ENCODE measurements around the gene KLHDC7B. TPM values are rescaled to one million over a fixed set of nuclear protein-coding genes. Genes with fewer than 3 reads are reported as not detected.
A peak's percentile ranks its signal among the peaks of the same experiment; 100 is the strongest.

KLHDC7B gene
- total RNA-seq, 5 donors from 2014 or later (not counting 1 experiment from before 2014, with no cell fraction given) = 3.7 to 6.7 (median 5.4) TPM

DNA sequence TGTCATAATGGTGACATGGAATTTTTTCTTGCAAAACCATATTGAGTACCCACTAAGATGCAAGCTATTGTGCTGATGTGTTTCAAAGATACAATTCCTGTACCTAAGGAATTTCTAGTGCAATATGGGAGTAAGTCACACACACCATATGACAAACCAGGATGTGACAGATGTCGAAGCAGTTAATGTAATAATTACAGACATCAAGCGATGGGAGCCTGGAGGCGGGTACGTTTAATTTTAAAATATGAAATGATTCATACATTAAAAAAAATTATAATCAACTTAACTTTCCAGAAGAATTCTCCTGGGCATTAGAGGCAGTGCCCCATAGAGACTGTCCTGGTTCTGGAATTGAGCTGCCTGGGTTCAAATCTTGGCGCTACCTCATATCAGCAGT lies 11.0 kb downstream of the KLHDC7B start:
- Mint-ChIP-seq H3K4me3 (no peak overlapping the region), H3K9me3 (no peaks in the 10 kb centered on the region)

GRCh38 chr22:50560034-50560433 lies 14.3 kb downstream of the KLHDC7B start:
- ChIA-PET CTCF (interaction anchor here in 1 of 2 donors (1.4 kb wide), 1 partner anchor 9 kb away, joined by 3 read pairs; no protein-coding TSS in a partner anchor), POLR2A (interaction anchor here in 1 of 2 donors (0.7 kb wide), 1 partner anchor 20 kb away, joined by 3 read pairs; no protein-coding TSS in a partner anchor)
- Mint-ChIP-seq H3K4me3 (no peak overlapping the region), H3K4me1 (peaks cover 17 to 20% (median 17%) of the 10 kb centered on the region in 3 donors), H3K36me3 (no peaks in the 10 kb centered on the region), H3K9me3 (no peaks in the 10 kb centered on the region), H3K27me3 (no peaks in the 10 kb centered on the region), H3K27ac (no peak overlapping the region)
- no peak for DNase-seq
- 79% methylated on average over 2 of the region's 3 CpGs for whole genome bisulfite sequencing (ENCODE audit: insufficient coverage)
- Histone ChIP-seq H3K27ac (ENCODE audit: low read length) (no peak overlapping the region), H3K27me3 (replicated peaks in 1 of 2; ENCODE audit: control insufficient read depth in 2 of 2, extremely low read depth in 1 of 2, insufficient read depth in 2 of 2, low read length in 1 of 2) (peaks cover 0 to 3% of the 10 kb centered on the region in 2 experiments), H3K4me1 (ENCODE audit: control insufficient read depth in 1 of 2, extremely low read depth in 1 of 2, insufficient read depth in 2 of 2, low read length in 2 of 2) (peaks cover 0 to 17% of the 10 kb centered on the region in 2 experiments), H3K4me3 (ENCODE audit: control insufficient read depth in 1 of 2, extremely low read depth in 1 of 2, low read length in 1 of 2) (no peak overlapping the region), H3K36me3 (ENCODE audit: control insufficient read depth in 2 of 2, extremely low read depth in 1 of 2, insufficient read depth in 1 of 2, low read length in 1 of 2) (no peaks in the 10 kb centered on the region), H3K9me3 (no peaks in the 10 kb centered on the region)
- no peak for ATAC-seq (replicated peaks in 1 of 4)

More for the DNA sequence above, 11.0 kb downstream of the KLHDC7B start:
- ChIA-PET POLR2A (no interaction called here), CTCF (interaction anchor here in 1 of 2 donors (0.6 kb wide), 2 partner anchors 139 to 181 kb away, joined by 3 read pairs; no protein-coding TSS in a partner anchor)
- H3K4me1 ChIP-seq (ENCODE audit: control insufficient read depth in 1 of 2, extremely low read depth in 1 of 2, insufficient read depth in 2 of 2, low read length in 2 of 2) = peaks cover 0 to 3% of the 10 kb centered on the region in 2 experiments
- H3K9me3 ChIP-seq = no peaks in the 10 kb centered on the region
- no peak overlapping the region for H3K4me3 ChIP-seq (ENCODE audit: control insufficient read depth in 1 of 2, extremely low read depth in 1 of 2, low read length in 1 of 2)
- Mint-ChIP-seq H3K27me3 (no peaks in the 10 kb centered on the region), H3K27ac (no peak overlapping the region), H3K36me3 (no peaks in the 10 kb centered on the region), H3K4me1 (peaks cover 4 to 6% (median 5%) of the 10 kb centered on the region in 3 donors)
- DNase-seq (no peak), ATAC-seq (replicated peaks in 1 of 4) (no peak)
- H3K36me3 ChIP-seq (ENCODE audit: control insufficient read depth in 2 of 2, extremely low read depth in 1 of 2, insufficient read depth in 1 of 2, low read length in 1 of 2) = no peaks in the 10 kb centered on the region
- peaks cover 0 to 3% of the 10 kb centered on the region in 2 experiments for H3K27me3 ChIP-seq (replicated peaks in 1 of 2; ENCODE audit: control insufficient read depth in 2 of 2, extremely low read depth in 1 of 2, insufficient read depth in 2 of 2, low read length in 1 of 2)
- no peak overlapping the region for H3K27ac ChIP-seq (ENCODE audit: low read length)
- WGBS (ENCODE audit: insufficient coverage) = no CpG with 5 or more reads among the region's 5 CpGs

GRCh38 chr22:50561401-50562358 lies 16.0 kb downstream of the KLHDC7B start:
- peak in 4 of 35 experiments; percentile 31 to 49 (median 37) for DNase-seq
- no peak for ATAC-seq (replicated peaks in 1 of 4)
- Histone ChIP-seq H3K9me3 (no peaks in the 10 kb centered on the region), H3K36me3 (ENCODE audit: control insufficient read depth in 2 of 2, extremely low read depth in 1 of 2, insufficient read depth in 1 of 2, low read length in 1 of 2) (no peaks in the 10 kb centered on the region), H3K27ac (ENCODE audit: low read length) (no peak overlapping the region), H3K4me3 (ENCODE audit: control insufficient read depth in 1 of 2, extremely low read depth in 1 of 2, low read length in 1 of 2) (no peak overlapping the region), H3K4me1 (ENCODE audit: control insufficient read depth in 1 of 2, extremely low read depth in 1 of 2, insufficient read depth in 2 of 2, low read length in 2 of 2) (peaks cover 0 to 17% of the 10 kb centered on the region in 2 experiments), H3K27me3 (replicated peaks in 1 of 2; ENCODE audit: control insufficient read depth in 2 of 2, extremely low read depth in 1 of 2, insufficient read depth in 2 of 2, low read length in 1 of 2) (peaks cover 0 to 5% of the 10 kb centered on the region in 2 experiments)
- 71% methylated on average over 14 of the region's 34 CpGs for WGBS (ENCODE audit: insufficient coverage)
- ChIA-PET CTCF (no interaction called here), POLR2A (interaction anchor here in 1 of 2 donors (0.6 kb wide), 1 partner anchor 736 kb away, joined by 4 read pairs; no protein-coding TSS in a partner anchor)
- Mint-ChIP-seq H3K4me3 (peak overlapping the region in 2 of 3 donors; percentile 64 to 69), H3K9me3 (no peaks in the 10 kb centered on the region), H3K36me3 (no peaks in the 10 kb centered on the region), H3K4me1 (peaks cover 17 to 20% (median 17%) of the 10 kb centered on the region in 3 donors), H3K27me3 (no peaks in the 10 kb centered on the region), H3K27ac (peak overlapping the region; percentile 71 to 84)

GRCh38 chr22:50562523-50563412 lies 17.1 kb downstream of the KLHDC7B start, which contains the start of gene SYCE3:
Gene SYCE3, minus strand, starts transcription at chr22:50562919. Its CDS starts 6,514 bp downstream, at chr22:50556405.
- Mint-ChIP-seq H3K4me1 (peaks cover 17 to 20% (median 17%) of the 10 kb centered on the region in 3 donors), H3K27ac (peak within 1 kb of the TSS; percentile 88 to 89), H3K27me3 (no peaks in the 10 kb centered on the region), H3K4me3 (peak within 1 kb of the TSS; percentile 90 to 93 (median 90)), H3K9me3 (no peaks in the 10 kb centered on the region), H3K36me3 (no peaks in the 10 kb centered on the region)
- H3K27me3 ChIP-seq (replicated peaks in 1 of 2; ENCODE audit: control insufficient read depth in 2 of 2, extremely low read depth in 1 of 2, insufficient read depth in 2 of 2, low read length in 1 of 2) = peaks cover 0 to 5% of the 10 kb centered on the region in 2 experiments
- no peaks in the 10 kb centered on the region for H3K9me3 ChIP-seq
- peak within 1 kb of the TSS; percentile 81 to 83 for H3K4me3 ChIP-seq (ENCODE audit: control insufficient read depth in 1 of 2, extremely low read depth in 1 of 2, low read length in 1 of 2)
- ATAC-seq (replicated peaks in 1 of 4) (peak; percentile 93 to 98 (median 95)), DNase-seq (peak; percentile 89 to 98 (median 96))
- POLR2A ChIA-PET = interaction anchor here in 1 of 2 donors (0.5 to 1.2 kb wide), 4 partner anchors 14 to 57 kb away, joined by 4 to 7 read pairs (median 4); partner anchors contain the start of gene NCAPH2
- WGBS (ENCODE audit: insufficient coverage) = 2% methylated on average over 50 of the region's 61 CpGs
- H3K27ac ChIP-seq (ENCODE audit: low read length) = peak within 1 kb of the TSS; percentile 52
- CTCF ChIA-PET = interaction anchor here in 1 of 2 donors (0.5 to 2.3 kb wide), 10 partner anchors 15 to 229 kb away, joined by 3 to 15 read pairs (median 4); partner anchors contain the start of genes LMF2 and SCO2
- peaks cover 0 to 17% of the 10 kb centered on the region in 2 experiments for H3K4me1 ChIP-seq (ENCODE audit: control insufficient read depth in 1 of 2, extremely low read depth in 1 of 2, insufficient read depth in 2 of 2, low read length in 2 of 2)
- H3K36me3 ChIP-seq (ENCODE audit: control insufficient read depth in 2 of 2, extremely low read depth in 1 of 2, insufficient read depth in 1 of 2, low read length in 1 of 2) = no peaks in the 10 kb centered on the region

GRCh38 chr22:50563413-50564160 lies 17.9 kb downstream of the KLHDC7B start:
- H3K27me3 ChIP-seq (replicated peaks in 1 of 2; ENCODE audit: control insufficient read depth in 2 of 2, extremely low read depth in 1 of 2, insufficient read depth in 2 of 2, low read length in 1 of 2) = peaks cover 0 to 3% of the 10 kb centered on the region in 2 experiments
- Mint-ChIP-seq H3K9me3 (no peaks in the 10 kb centered on the region), H3K4me1 (peaks cover 17 to 20% (median 17%) of the 10 kb centered on the region in 3 donors), H3K4me3 (peak overlapping the region; percentile 90 to 93 (median 90)), H3K27me3 (no peaks in the 10 kb centered on the region), H3K36me3 (peaks cover 2% of the 10 kb centered on the region), H3K27ac (peak overlapping the region; percentile 88 to 89)
- H3K4me3 ChIP-seq (ENCODE audit: control insufficient read depth in 1 of 2, extremely low read depth in 1 of 2, low read length in 1 of 2) = peak overlapping the region; percentile 81 to 83
- no peaks in the 10 kb centered on the region for H3K9me3 ChIP-seq
- DNase-seq (no peak), ATAC-seq (replicated peaks in 1 of 4) (peak in 2 of 4 experiments; percentile 1 to 2)
- ChIA-PET CTCF (interaction anchor here in 1 of 2 donors (0.6 to 2.3 kb wide), 9 partner anchors 16 to 66 kb away, joined by 3 to 15 read pairs (median 5); partner anchors contain the start of genes LMF2 and SCO2), POLR2A (interaction anchor here in 1 of 2 donors (0.5 to 1.2 kb wide), 4 partner anchors 38 to 236 kb away, joined by 3 to 7 read pairs (median 4); partner anchors contain the start of gene NCAPH2)
- 23% methylated on average over 5 of the region's 17 CpGs for WGBS (ENCODE audit: insufficient coverage)
- H3K36me3 ChIP-seq (ENCODE audit: control insufficient read depth in 2 of 2, extremely low read depth in 1 of 2, insufficient read depth in 1 of 2, low read length in 1 of 2) = peaks cover 2 to 3% of the 10 kb centered on the region in 2 donors
- peaks cover 0 to 17% of the 10 kb centered on the region in 2 experiments for H3K4me1 ChIP-seq (ENCODE audit: control insufficient read depth in 1 of 2, extremely low read depth in 1 of 2, insufficient read depth in 2 of 2, low read length in 2 of 2)
- no peak overlapping the region for H3K27ac ChIP-seq (ENCODE audit: low read length)

All from T-cell (primary cell).